PC-9 (cell line): ENCODE measurements around the gene ZFPL1.

Experiments used
- CTCF ChIP-seq: fragments of 200-600 bp; sonication (generic); conservative IDR thresholded peaks from 2 replicates; pipeline ENCODE4 v1.6.1; 2017; ENCODE audit warnings: mixed run types, antibody characterized with exemption, mild to moderate bottlenecking, moderate library complexity
- EZH2 ChIP-seq: fragments of 200-600 bp; sonication (generic); IDR thresholded peaks from 2 replicates; pipeline ENCODE4 v1.8.0; 2017; ENCODE audit warnings: antibody characterized with exemption, low read depth

GRCh38 chr11:65107751-65108468 lies 23.9 kb downstream of the ZFPL1 start:
- no peak for TF ChIP-seq CTCF
- no peak for TF ChIP-seq EZH2
